GM12874 (cell line): ENCODE measurements around the gene GOLT1B.

ENCODE experiments used
- TF ChIP-seq, protein P1 (sequence below): IDR thresholded peaks from 2 replicates; pipeline ENCODE4 v1.5.1; 2011; ENCODE audit warnings: low read depth, mild to moderate bottlenecking, control low read depth, low read length, moderate library complexity; ENCODE audit not compliant: insufficient read depth

Gene GOLT1B

DNA sequence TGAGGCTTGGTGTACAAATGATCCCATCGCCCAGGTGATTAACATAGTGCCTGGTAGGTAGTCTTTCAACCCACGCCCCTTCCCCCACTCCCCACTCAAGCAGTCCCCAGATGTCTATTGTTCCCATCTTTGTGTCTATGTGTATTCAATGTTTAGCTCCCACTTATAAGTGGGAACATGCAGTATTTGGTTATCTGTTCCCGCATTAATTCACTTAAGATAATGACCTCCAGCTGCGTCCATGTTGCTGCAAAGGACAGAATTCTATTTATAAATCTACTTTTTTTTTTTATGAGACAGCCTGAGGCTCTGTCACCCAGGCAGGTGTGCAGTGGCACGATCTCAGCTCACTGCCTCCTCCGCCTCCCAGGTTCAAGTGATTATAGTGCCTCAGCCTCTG is 40.2 kb downstream of the GOLT1B start:
- TF ChIP-seq, protein P1, sequence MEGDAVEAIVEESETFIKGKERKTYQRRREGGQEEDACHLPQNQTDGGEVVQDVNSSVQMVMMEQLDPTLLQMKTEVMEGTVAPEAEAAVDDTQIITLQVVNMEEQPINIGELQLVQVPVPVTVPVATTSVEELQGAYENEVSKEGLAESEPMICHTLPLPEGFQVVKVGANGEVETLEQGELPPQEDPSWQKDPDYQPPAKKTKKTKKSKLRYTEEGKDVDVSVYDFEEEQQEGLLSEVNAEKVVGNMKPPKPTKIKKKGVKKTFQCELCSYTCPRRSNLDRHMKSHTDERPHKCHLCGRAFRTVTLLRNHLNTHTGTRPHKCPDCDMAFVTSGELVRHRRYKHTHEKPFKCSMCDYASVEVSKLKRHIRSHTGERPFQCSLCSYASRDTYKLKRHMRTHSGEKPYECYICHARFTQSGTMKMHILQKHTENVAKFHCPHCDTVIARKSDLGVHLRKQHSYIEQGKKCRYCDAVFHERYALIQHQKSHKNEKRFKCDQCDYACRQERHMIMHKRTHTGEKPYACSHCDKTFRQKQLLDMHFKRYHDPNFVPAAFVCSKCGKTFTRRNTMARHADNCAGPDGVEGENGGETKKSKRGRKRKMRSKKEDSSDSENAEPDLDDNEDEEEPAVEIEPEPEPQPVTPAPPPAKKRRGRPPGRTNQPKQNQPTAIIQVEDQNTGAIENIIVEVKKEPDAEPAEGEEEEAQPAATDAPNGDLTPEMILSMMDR = no peak

DNA sequence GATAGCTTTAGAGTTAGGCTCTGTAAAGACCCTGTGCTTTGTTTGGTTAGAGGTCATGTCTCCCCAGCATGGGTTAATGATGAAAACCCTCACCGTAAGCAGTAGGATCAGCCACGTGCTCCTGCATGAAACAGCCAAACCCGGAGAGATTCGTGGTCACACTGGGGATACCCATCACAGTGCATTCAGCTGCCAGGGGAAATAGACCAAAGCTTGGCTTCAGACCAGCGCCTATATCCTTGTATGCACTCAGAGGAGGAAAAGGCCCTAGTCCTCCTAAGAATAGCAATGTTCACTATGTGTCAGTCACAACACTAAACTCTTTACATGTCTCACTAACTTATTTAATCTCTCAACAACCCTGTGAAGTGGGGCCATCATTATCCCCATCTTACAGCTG is 40.8 kb downstream of the GOLT1B start:
- TF ChIP-seq, protein P1 = no peak

DNA sequence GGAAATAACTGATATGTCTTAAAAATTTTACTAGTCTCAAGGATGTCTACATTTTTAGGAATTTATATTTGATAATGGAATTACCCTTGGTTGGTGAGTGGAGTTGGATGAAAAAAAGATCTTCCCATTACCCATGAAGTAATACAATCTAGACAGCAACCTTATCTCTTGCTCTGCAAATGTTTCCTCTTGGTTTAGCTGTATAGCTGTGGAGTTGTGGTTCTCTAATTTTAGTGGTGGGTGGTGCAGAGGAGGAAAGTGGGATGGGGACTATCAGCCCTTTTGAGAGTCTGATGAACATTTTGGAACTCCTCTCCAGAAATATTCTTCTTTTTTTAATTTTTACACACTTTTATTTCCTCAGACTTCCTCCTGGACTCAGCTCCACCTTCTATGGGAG is 41.6 kb downstream of the GOLT1B start:
- TF ChIP-seq, protein P1 = no peak

DNA sequence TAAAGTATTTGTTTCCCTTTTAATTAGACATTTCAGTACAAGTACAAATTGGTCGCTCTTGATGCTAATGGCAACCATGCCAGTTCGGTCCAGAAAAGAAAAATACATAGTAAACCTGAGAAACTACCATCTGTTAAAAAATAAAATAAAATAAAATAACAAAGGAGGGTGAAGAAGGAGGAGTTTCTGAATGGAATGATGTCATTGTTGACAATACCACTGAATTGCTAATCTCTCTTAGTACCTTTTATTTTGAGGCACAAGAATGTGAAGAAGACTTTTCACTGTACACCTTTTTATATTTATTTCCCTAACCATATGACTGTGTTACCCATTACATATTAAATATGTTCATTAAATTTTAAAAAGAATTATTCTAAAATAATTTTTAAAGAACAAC is 44.0 kb downstream of the GOLT1B start:
- TF ChIP-seq, protein P1 = no peak

DNA sequence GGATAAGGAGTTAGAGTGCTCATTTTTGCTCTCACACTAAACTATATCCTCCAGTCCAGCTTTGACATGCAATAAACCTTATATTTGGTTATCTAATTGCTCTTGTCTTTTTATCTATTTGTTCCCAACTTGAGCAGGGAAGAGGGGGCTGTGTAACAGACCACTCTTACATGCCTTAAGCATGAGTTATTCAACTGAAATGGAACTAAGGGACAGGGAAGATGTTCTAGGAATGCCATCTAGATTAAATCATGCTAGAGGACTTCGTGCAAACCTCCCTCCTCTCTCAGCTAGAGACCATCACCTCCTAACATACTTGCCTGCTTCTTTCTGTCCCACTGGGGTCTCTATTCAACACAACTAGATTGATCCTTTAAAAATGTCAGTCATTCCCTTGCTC is 45.1 kb downstream of the GOLT1B start:
- TF ChIP-seq, protein P1 = no peak

DNA sequence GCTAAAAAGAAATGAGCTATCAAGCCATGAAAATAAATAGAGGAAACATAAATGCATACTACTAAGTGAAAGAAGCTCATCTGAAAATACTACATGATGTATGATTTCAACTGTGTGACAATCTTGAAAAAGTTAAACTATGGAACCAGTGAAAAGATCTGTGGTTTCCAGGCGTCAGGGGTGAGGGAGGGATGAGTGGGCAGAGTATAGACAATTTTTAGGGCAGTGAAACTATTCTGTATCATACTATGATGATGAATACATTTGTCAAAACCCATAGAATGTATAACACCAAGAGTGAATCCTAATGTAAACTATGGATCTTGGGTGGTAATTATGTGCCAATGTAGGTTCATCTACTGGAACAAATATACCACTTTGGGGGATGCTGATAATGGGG is 45.8 kb downstream of the GOLT1B start:
- TF ChIP-seq, protein P1 = no peak

DNA sequence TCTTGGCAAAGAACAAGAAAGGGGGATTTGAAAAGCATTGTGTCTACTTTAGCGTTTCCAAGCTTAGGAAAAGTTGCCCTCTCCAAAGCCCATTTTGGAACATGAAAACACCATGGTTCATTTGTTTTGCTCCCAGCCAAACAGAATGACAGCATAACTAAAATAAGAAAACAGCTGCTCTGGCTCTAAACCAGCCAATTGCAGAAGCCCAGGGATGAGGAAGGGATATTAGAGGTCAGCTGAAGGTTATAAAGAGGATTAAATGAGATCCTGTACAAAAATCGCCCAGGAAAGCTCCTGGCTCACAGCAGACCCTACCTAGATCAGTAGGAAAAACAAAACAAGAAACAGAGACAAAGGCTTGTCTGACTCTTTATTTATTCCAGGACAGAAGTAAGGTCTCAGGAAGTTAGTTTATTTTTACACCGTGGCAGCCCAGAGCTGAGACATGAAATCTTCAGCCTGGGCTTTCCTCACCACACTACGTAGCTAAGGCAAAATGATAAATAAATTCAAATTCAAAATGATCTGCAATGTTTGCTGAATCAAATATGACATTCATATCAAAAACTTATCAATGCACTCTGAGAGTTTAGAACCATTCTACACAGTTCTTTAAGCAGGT is 50.4 kb downstream of the GOLT1B start:
- TF ChIP-seq, protein P1 = no peak
